ENCODE data around the gene SETD6.

Gene SETD6

GRCh38 chr16:58516768-58517107 lies 1.4 kb downstream of the SETD6 start:
- Histone ChIP-seq H3K36me3 (ENCODE audit: insufficient read depth, low read length) (peaks cover 54% of the 10 kb centered on the region), H3K4me1 (ENCODE audit: insufficient read depth, low read length, severe bottlenecking) (peaks cover 25% of the 10 kb centered on the region), H3K4me2 (ENCODE audit: low read length) (peak overlapping the region; percentile 75), H2AFZ (ENCODE audit: low read length) (no peak overlapping the region), H3K9ac (ENCODE audit: low read length) (peak overlapping the region; percentile 50; the same call in 1 of the 2 replicates), H3K9me2 (ENCODE audit: low read depth, low read length) (no peaks in the 10 kb centered on the region), H3K4me3 (ENCODE audit: low read depth, low read length, poor library complexity, severe bottlenecking) (peak overlapping the region; percentile 85), H3K79me2 (ENCODE audit: insufficient read depth, low read length) (no peaks in the 10 kb centered on the region), H3F3A (ENCODE audit: insufficient read depth, low read length) (peaks cover 9% of the 10 kb centered on the region; the same call in 1 of the 2 replicates), H3K27ac (ENCODE audit: low read depth, low read length, poor library complexity, severe bottlenecking) (peak overlapping the region; percentile 43), H3K27me3 (ENCODE audit: insufficient read depth, low read length) (no peaks in the 10 kb centered on the region), H4K20me1 (ENCODE audit: insufficient read depth, low read length) (no peaks in the 10 kb centered on the region), H3K9me3 (ENCODE audit: low read length) (no peaks in the 10 kb centered on the region)
- TF ChIP-seq CTCF (IDR thresholded peaks at IDR 0.05; ENCODE audit: low read length) (no peak), EZH2 (IDR thresholded peaks at IDR 0.05; ENCODE audit: borderline replicate concordance, low read length) (no peak)

DNA sequence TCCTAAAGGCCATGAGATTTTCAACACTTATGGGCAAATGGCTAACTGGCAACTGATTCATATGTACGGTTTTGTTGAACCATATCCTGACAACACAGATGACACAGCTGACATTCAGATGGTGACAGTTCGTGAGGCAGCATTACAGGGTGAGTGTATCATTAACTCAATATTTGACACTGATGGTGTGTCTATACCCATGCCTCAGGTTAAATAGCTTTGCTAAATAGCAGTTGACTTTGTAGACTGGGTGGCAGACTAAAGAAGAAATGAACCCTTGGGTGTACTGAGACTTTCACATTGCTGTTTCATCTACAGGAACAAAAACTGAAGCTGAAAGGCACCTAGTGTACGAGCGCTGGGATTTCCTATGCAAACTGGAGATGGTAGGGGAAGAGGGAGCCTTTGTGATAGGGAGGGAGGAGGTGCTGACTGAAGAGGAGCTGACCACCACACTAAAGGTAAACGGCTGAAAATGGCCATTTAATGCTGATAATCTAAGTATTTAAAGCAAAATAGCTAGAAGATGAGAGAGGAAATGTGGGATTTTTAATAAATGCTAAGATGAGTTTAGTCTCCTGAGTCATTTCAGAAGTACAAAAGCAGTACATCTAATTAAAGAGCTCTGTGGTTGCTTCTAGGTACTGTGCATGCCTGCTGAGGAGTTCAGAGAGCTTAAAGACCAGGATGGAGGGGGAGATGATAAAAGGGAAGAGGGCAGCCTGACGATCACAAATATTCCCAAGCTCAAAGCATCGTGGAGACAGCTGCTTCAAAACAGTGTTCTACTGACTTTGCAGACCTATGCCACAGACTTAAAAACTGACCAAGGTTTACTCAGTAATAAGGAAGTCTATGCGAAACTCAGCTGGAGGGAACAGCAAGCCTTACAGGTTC lies 3.0 kb downstream of the SETD6 start:
- peaks cover 25% of the 10 kb centered on the region for H3K4me1 ChIP-seq (ENCODE audit: insufficient read depth, low read length, severe bottlenecking)
- no peaks in the 10 kb centered on the region for H3K9me3 ChIP-seq (ENCODE audit: low read length)
- H3K27ac ChIP-seq (ENCODE audit: low read depth, low read length, poor library complexity, severe bottlenecking): no peak overlapping the region
- H4K20me1 ChIP-seq (ENCODE audit: insufficient read depth, low read length): no peaks in the 10 kb centered on the region
- H3F3A ChIP-seq (ENCODE audit: insufficient read depth, low read length): peaks cover 9% of the 10 kb centered on the region; the same call in 1 of the 2 replicates
- no peaks in the 10 kb centered on the region for H3K27me3 ChIP-seq (ENCODE audit: insufficient read depth, low read length)
- peaks cover 70% of the 10 kb centered on the region for H3K36me3 ChIP-seq (ENCODE audit: insufficient read depth, low read length)
- H3K4me2 ChIP-seq (ENCODE audit: low read length): no peak overlapping the region
- H3K79me2 ChIP-seq (ENCODE audit: insufficient read depth, low read length): no peaks in the 10 kb centered on the region
- TF ChIP-seq CTCF (IDR thresholded peaks at IDR 0.05; ENCODE audit: low read length) (no peak), EZH2 (IDR thresholded peaks at IDR 0.05; ENCODE audit: borderline replicate concordance, low read length) (no peak)
- no peak overlapping the region for H3K9ac ChIP-seq (ENCODE audit: low read length)
- H3K4me3 ChIP-seq (ENCODE audit: low read depth, low read length, poor library complexity, severe bottlenecking): no peak overlapping the region
- H3K9me2 ChIP-seq (ENCODE audit: low read depth, low read length): no peaks in the 10 kb centered on the region
- H2AFZ ChIP-seq (ENCODE audit: low read length): no peak overlapping the region

DNA sequence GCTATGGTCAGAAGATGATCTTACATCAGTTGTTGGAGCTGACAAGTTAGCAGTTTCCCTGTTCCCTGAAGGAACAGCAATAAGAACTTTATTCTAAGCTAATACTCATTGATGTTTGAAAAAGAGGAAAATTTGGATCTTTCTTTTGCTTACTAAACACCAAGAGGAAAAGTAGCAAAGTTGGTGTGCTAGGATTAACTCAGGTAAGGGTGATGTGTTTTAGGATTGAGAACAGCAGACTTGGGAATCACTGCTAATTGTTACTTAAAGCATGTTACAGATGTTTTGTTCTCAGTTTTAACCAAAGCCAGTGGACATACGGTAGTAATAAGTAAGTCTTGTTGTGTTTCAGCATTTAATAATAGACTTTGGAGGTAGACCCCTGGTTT lies 3.7 kb downstream of the SETD6 start:
- no peak for TF ChIP-seq EZH2 (IDR thresholded peaks at IDR 0.05; ENCODE audit: borderline replicate concordance, low read length)
- TF ChIP-seq CTCF (IDR thresholded peaks at IDR 0.05; ENCODE audit: low read length): no peak
- peaks cover 8% of the 10 kb centered on the region; the same call in 1 of the 2 replicates for H3F3A ChIP-seq (ENCODE audit: insufficient read depth, low read length)
- peaks cover 25% of the 10 kb centered on the region for H3K4me1 ChIP-seq (ENCODE audit: insufficient read depth, low read length, severe bottlenecking)
- no peak overlapping the region for H3K4me3 ChIP-seq (ENCODE audit: low read depth, low read length, poor library complexity, severe bottlenecking)
- H3K27me3 ChIP-seq (ENCODE audit: insufficient read depth, low read length): no peaks in the 10 kb centered on the region
- H3K36me3 ChIP-seq (ENCODE audit: insufficient read depth, low read length): peaks cover 76% of the 10 kb centered on the region
- no peak overlapping the region for H2AFZ ChIP-seq (ENCODE audit: low read length)
- H3K4me2 ChIP-seq (ENCODE audit: low read length): no peak overlapping the region
- H3K9me3 ChIP-seq (ENCODE audit: low read length): no peaks in the 10 kb centered on the region
- no peaks in the 10 kb centered on the region for H3K79me2 ChIP-seq (ENCODE audit: insufficient read depth, low read length)
- H4K20me1 ChIP-seq (ENCODE audit: insufficient read depth, low read length): no peaks in the 10 kb centered on the region
- no peaks in the 10 kb centered on the region for H3K9me2 ChIP-seq (ENCODE audit: low read depth, low read length)
- H3K27ac ChIP-seq (ENCODE audit: low read depth, low read length, poor library complexity, severe bottlenecking): no peak overlapping the region
- no peak overlapping the region for H3K9ac ChIP-seq (ENCODE audit: low read length)
